K562 (cell line): ENCODE measurements around the gene EVI5. TPM values are rescaled to one million over a fixed set of nuclear protein-coding genes. Genes with fewer than 3 reads are reported as not detected.
A peak's percentile ranks its signal among the peaks of the same experiment; 100 is the strongest.

ENCODE experiments used
- CAMTA2 ChIP-seq: fragments of 250-450 bp; sonication (Bioruptor Pico); conservative IDR thresholded peaks from 2 replicates; pipeline ENCODE4 v1.5.1; 2022
- DACH1 ChIP-seq: fragments of 450-650 bp; IDR thresholded peaks from 2 replicates; pipeline ENCODE4 v1.6.1; 2018; ENCODE audit not compliant: partially characterized antibody
- HMG20A ChIP-seq: fragments of 450-650 bp; formaldehyde crosslinking; conservative IDR thresholded peaks from 2 replicates; pipeline ENCODE4 v1.4.0; 2020; ENCODE audit warnings: mild to moderate bottlenecking, mixed read lengths
- HNRNPK ChIP-seq: fragments of 200-400 bp; formaldehyde crosslinking; IDR thresholded peaks from one replicate; pipeline ENCODE4 v1.6.1; 2018; ENCODE audit warnings: mild to moderate bottlenecking, low read depth, low read length; ENCODE audit not compliant: poor library complexity, severe bottlenecking
- JUND ChIP-seq, 2 experiments: IDR thresholded peaks; 2 replicates in 1 of 2; 3 replicates in 1 of 2; pipeline ENCODE4 v1.6.1; 2011; ENCODE audit warnings: borderline replicate concordance in 2 of 2, low read depth in 2 of 2, low read length in 2 of 2, improper control_type of control experiment in 1 of 2, missing biosample characterization in 1 of 2, missing genetic modification characterization in 1 of 2, missing genetic modification reagents in 1 of 2
- POLR2H ChIP-seq: IDR thresholded peaks from 2 replicates; pipeline ENCODE4 v1.6.1; 2016; ENCODE audit warnings: missing genetic modification characterization, low read depth, mild to moderate bottlenecking, control low read depth, missing compliant biosample characterization, moderate library complexity
- PTRF ChIP-seq: fragments of 450-650 bp; IDR thresholded peaks from 2 replicates; pipeline ENCODE4 v1.6.1; 2016; ENCODE audit warnings: mild to moderate bottlenecking, missing genetic modification characterization, missing compliant biosample characterization
- RUNX1 ChIP-seq: sonication (generic); IDR thresholded peaks from 2 replicates; pipeline ENCODE4 v1.6.1; 2016; ENCODE audit warnings: antibody characterized with exemption, low read depth
- SAFB ChIP-seq: fragments of 200-400 bp; formaldehyde crosslinking; IDR thresholded peaks from 2 replicates; pipeline ENCODE4 v1.6.1; 2017; ENCODE audit warnings: low read depth, low read length, borderline replicate concordance
- SMAD3 ChIP-seq: fragments of 450-650 bp; formaldehyde crosslinking; conservative IDR thresholded peaks from 2 replicates; pipeline ENCODE4 v1.4.0; 2020; ENCODE audit warnings: mild to moderate bottlenecking
- ZNF212 ChIP-seq: fragments of 450-650 bp; formaldehyde crosslinking; IDR thresholded peaks from 2 replicates; pipeline ENCODE4 v1.4.0; 2020; ENCODE audit warnings: mild to moderate bottlenecking
- ZNF561 ChIP-seq: fragments of 450-650 bp; formaldehyde crosslinking; conservative IDR thresholded peaks from 2 replicates; pipeline ENCODE4 v1.4.0; 2020; ENCODE audit warnings: mild to moderate bottlenecking, moderate library complexity
- polyA plus RNA-seq, 8 experiments: library from polyadenylated mRNA; depleted of rRNA in 4 of 8; stranded (reverse) in 5 of 8; unstranded in 3 of 8; fragments of >200 nt; fragmentation: Nextera tagmentation in 2 of 8; fragmentation: Illumina TruSeq in 1 of 8; extraction: Ambion mirVana in 2 of 8; extraction: Trizol in 1 of 8; gene quantifications; 2 replicates each; pipeline versions ENCODE4 v1.2.1 to v1.2.3, GENCODE V29; 2011 to 2014; ENCODE audit warnings: inconsistent platforms in 1 of 8, missing spikeins in 1 of 8
- total RNA-seq, 7 experiments: library from RNA; depleted of rRNA in 6 of 7; stranded (reverse); fragments of >200 nt in 6 of 7; fragmentation: Illumina TruSeq in 2 of 7; extraction: Trizol in 2 of 7; gene quantifications; 2 replicates each; pipeline versions ENCODE4 v1.2.1 to v1.2.3, GENCODE V29; 2011 to 2021; ENCODE audit warnings: low replicate concordance in 1 of 7
- TF ChIP-seq, protein P1 (sequence below), 2 experiments: IDR thresholded peaks; 2 replicates each; pipeline ENCODE4 v1.6.1; 2012; ENCODE audit warnings: improper control_type of control experiment in 2 of 2, low read depth in 2 of 2, low read length in 2 of 2, borderline replicate concordance in 1 of 2
- TF ChIP-seq, protein P2 (sequence below): fragments of 250-450 bp; sonication (Bioruptor Pico); IDR thresholded peaks from 2 replicates; pipeline ENCODE4 v1.5.0; 2021; ENCODE audit warnings: mild to moderate bottlenecking, borderline replicate concordance
- TF ChIP-seq, protein P3 (sequence below): fragments of 450-650 bp; conservative IDR thresholded peaks from 2 replicates; pipeline ENCODE4 v1.6.1; 2016; ENCODE audit warnings: missing genetic modification characterization, low read depth, mild to moderate bottlenecking, missing compliant biosample characterization, moderate library complexity
- TF ChIP-seq, protein P4 (sequence below), 3 experiments: fragments of 200-800 bp in 1 of 3; sonication (Bioruptor generic) in 1 of 3; sonication (generic) in 1 of 3; formaldehyde crosslinking in 1 of 3; IDR thresholded peaks; 2 replicates each; pipeline versions ENCODE4 v1.6.1 to v1.8.0; 2016 to 2022; ENCODE audit warnings: mild to moderate bottlenecking in 2 of 3, missing compliant biosample characterization in 2 of 3, missing genetic modification characterization in 2 of 3, missing genetic modification reagents in 1 of 3
- TF ChIP-seq, protein P5 (sequence below): fragments of 250-450 bp; sonication (Bioruptor Pico); IDR thresholded peaks from 2 replicates; pipeline ENCODE4 v1.8.0; 2021; ENCODE audit warnings: moderate library complexity, mild to moderate bottlenecking, inconsistent platforms
- TF ChIP-seq, protein P6 (sequence below): fragments of 250-450 bp; sonication (Bioruptor Pico); IDR thresholded peaks from 2 replicates; pipeline ENCODE4 v1.5.0; 2021

EVI5 gene
- total and polyA plus RNA-seq, 9 of the 15 experiments (the other 6 are each of a cell fraction or from before 2014, with no cell fraction given) = 1.7 to 50.1 (median 13.7) TPM

DNA sequence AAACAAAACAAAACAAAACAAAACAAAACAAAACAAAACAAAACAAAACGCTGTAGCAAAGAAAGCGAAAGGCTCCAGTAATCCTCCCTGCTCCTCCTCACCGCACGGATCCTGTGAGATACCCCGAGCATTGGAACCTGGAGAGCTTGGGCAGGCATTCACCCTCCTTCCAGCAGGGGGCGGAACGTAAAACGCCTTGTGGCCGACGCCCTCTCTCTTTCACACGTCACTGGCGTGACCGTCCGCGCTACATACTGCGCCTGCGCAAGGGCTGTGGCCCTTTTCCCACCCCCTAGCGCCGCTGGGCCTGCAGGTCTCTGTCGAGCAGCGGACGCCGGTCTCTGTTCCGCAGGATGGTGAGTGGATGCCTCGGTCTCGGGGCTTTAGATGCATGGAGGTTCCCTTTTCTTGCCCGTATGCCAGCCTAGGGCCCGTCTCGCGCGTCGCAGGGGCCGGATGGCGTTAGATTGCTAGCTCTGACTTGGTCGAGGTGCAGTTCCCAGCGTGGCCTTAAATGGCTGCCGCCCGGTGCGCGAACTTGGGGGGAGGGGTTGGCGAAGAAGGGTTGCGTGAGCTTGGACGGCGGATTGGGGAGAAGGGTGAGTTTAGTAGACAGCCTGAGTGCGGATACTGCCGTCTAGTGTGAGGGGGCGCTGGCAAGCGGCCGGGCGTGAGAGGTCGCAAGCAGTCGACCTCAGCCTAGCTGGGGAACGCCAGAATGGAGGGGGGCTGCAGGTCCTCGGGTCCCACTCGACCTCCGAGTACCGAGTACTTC lies 47.0 kb upstream of the EVI5 start, which contains the start of gene RPL5 (continued):
- TF ChIP-seq, protein P1, sequence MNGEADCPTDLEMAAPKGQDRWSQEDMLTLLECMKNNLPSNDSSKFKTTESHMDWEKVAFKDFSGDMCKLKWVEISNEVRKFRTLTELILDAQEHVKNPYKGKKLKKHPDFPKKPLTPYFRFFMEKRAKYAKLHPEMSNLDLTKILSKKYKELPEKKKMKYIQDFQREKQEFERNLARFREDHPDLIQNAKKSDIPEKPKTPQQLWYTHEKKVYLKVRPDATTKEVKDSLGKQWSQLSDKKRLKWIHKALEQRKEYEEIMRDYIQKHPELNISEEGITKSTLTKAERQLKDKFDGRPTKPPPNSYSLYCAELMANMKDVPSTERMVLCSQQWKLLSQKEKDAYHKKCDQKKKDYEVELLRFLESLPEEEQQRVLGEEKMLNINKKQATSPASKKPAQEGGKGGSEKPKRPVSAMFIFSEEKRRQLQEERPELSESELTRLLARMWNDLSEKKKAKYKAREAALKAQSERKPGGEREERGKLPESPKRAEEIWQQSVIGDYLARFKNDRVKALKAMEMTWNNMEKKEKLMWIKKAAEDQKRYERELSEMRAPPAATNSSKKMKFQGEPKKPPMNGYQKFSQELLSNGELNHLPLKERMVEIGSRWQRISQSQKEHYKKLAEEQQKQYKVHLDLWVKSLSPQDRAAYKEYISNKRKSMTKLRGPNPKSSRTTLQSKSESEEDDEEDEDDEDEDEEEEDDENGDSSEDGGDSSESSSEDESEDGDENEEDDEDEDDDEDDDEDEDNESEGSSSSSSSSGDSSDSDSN (IDR thresholded peaks at IDR 0.05; ENCODE audit: borderline replicate concordance in 1 of 2, low read depth in 2 of 2, low read length in 2 of 2) = no peak
- TF ChIP-seq HMG20A (CRISPR knock-in tag) (no peak), JUND (IDR thresholded peaks at IDR 0.05; ENCODE audit: borderline replicate concordance, low read depth, low read length) (peak; percentile 81), JUND (tag; IDR thresholded peaks at IDR 0.05; ENCODE audit: borderline replicate concordance, low read depth, low read length) (peak; percentile 60; the same call in 1 of the 3 replicates), ZNF212 (CRISPR knock-in tag) (no peak), POLR2H (tag) (peak; percentile 97), HNRNPK (no peak), DACH1 (no peak), SAFB (peak; percentile 36; the same call in 1 of the 2 replicates), RUNX1 (no peak), CAMTA2 (CRISPR knock-in tag) (no peak), ZNF561 (CRISPR knock-in tag) (no peak), SMAD3 (CRISPR knock-in tag) (0 out of 2 replicates have a peak, but pooled peaks have one; percentile 44), PTRF (tag) (no peak)
- TF ChIP-seq, protein P2, sequence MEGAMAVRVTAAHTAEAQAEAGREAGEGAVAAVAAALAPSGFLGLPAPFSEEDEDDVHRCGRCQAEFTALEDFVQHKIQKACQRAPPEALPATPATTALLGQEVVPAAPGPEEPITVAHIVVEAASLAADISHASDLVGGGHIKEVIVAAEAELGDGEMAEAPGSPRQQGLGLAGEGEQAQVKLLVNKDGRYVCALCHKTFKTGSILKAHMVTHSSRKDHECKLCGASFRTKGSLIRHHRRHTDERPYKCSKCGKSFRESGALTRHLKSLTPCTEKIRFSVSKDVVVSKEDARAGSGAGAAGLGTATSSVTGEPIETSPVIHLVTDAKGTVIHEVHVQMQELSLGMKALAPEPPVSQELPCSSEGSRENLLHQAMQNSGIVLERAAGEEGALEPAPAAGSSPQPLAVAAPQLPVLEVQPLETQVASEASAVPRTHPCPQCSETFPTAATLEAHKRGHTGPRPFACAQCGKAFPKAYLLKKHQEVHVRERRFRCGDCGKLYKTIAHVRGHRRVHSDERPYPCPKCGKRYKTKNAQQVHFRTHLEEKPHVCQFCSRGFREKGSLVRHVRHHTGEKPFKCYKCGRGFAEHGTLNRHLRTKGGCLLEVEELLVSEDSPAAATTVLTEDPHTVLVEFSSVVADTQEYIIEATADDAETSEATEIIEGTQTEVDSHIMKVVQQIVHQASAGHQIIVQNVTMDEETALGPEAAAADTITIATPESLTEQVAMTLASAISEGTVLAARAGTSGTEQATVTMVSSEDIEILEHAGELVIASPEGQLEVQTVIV (CRISPR knock-in tag) = no peak
- TF ChIP-seq, protein P3, sequence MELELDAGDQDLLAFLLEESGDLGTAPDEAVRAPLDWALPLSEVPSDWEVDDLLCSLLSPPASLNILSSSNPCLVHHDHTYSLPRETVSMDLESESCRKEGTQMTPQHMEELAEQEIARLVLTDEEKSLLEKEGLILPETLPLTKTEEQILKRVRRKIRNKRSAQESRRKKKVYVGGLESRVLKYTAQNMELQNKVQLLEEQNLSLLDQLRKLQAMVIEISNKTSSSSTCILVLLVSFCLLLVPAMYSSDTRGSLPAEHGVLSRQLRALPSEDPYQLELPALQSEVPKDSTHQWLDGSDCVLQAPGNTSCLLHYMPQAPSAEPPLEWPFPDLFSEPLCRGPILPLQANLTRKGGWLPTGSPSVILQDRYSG (tag) = no peak
- TF ChIP-seq, protein P4, sequence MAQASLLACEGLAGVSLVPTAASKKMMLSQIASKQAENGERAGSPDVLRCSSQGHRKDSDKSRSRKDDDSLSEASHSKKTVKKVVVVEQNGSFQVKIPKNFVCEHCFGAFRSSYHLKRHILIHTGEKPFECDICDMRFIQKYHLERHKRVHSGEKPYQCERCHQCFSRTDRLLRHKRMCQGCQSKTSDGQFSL (CRISPR knock-in tag; IDR thresholded peaks at IDR 0.05) = peak; percentile 87
- TF ChIP-seq, protein P4 (tag; IDR thresholded peaks at IDR 0.05) = 0 out of 4 replicates have a peak, but pooled peaks of 1 of the 2 experiments have one; percentile 66
- TF ChIP-seq, protein P5, sequence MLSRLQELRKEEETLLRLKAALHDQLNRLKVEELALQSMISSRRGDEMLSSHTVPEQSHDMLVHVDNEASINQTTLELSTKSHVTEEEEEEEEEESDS (CRISPR knock-in tag) = no peak
- TF ChIP-seq, protein P6, sequence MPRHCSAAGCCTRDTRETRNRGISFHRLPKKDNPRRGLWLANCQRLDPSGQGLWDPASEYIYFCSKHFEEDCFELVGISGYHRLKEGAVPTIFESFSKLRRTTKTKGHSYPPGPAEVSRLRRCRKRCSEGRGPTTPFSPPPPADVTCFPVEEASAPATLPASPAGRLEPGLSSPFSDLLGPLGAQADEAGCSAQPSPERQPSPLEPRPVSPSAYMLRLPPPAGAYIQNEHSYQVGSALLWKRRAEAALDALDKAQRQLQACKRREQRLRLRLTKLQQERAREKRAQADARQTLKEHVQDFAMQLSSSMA = peak; percentile 57; the same call in 1 of the 2 replicates
